ENCODE measurements around the gene SORCS2.

SORCS2 gene

DNA sequence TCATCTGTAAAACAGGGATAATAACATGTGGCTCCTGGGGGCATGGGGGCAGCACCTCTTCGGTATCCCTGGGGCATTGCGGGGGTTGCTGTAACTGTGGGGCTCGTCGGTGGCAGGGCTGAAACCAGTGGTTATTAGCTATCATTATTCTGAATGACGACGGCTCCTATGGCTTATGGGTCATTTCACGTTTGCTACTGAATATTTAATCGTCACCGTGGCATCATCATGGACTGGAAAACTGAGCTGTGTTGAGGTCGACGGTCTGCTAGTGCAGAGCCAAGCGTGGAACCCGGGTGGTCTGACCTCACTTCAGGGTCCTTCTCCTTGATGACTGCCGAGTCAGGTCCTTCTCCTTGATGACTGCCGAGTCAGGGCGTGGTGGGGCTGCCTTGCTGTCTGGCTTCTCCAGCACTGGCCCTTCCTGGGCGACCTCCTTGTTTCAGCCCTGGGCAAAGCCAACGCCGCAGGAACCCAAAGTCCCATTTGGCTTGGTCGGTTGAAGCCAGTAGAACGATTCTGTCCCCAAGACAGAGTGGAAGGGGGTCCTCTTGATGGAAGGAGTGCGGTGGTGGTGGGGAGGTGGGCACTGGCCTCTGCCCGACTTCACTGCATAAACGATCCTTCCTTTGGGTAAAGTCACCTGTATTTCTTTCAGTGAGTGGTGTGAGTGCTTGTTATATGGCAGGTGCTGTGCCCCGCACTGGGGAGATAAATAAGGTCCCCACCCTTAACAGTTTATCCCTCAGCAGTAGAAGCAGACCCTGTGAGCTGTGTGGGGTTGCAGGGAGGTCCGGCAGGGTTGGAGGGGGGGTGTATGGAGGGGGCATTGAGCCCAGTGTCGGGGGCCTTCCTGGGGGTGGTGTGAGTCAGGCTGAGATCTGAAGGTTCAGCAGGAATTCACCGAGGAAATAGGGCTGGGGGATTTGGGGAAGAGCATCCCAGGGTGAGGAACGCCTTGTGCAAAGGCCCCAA is 201.6 kb downstream of the SORCS2 start:
- DNase-seq (ENCODE audit: low spot score): no peak

DNA sequence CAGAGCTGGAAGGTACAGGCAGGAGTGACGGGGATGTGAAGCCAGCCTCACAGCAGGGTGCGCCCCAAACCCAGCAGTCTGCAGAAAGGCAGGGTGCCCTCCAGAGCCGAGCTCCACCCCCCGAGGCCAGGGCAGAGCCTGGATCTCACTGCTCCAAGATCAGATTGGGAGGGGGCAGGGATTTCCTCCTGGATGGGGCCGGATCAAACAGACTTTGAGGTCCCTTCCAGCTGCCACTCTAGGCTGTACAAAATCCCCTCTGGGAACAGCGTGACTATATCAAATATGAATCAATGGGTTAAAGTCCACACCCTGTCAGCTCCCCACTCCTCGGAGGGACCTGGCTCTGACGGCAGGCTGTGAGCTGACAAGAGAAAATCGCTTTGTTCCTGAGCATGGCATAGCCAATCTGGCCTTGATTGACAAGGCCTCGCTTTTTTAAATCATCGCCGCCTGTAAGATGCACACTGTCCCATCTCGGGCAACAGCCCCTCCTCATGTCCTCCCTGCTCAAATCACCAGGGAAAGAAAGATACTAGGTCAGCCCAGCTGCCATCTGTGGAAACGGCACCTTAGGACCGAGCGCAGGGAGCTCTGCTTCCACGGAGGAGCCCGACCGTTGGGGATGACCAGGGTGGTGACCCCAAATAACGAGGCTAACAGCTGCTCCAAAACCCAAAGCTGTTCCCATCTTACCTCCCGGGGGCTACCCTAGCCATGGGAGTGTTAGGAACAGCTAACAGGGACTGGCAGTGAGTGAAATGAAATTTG is 202.5 kb downstream of the SORCS2 start:
- DNase-seq (ENCODE audit: low spot score): no peak

DNA sequence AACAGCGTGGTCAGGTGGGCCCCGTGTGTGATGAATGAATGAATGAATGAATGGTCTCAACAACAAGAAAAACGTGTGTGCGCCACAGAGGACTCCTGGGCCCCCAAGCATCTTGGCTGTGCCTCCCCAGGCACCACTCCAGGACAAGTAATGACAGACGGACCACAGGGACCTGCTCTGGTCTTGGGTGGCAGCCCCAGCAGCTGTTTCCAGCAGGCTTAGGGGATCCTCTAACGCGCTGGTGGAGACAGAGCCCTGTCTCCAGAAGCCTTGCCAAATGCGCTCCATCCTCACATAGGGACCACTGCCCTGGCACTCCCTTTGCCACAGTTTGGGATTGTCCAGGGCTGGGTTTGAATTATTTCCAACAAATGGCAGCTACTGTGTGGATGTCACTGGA is 203.3 kb downstream of the SORCS2 start:
- no peak for DNase-seq (ENCODE audit: low spot score)

DNA sequence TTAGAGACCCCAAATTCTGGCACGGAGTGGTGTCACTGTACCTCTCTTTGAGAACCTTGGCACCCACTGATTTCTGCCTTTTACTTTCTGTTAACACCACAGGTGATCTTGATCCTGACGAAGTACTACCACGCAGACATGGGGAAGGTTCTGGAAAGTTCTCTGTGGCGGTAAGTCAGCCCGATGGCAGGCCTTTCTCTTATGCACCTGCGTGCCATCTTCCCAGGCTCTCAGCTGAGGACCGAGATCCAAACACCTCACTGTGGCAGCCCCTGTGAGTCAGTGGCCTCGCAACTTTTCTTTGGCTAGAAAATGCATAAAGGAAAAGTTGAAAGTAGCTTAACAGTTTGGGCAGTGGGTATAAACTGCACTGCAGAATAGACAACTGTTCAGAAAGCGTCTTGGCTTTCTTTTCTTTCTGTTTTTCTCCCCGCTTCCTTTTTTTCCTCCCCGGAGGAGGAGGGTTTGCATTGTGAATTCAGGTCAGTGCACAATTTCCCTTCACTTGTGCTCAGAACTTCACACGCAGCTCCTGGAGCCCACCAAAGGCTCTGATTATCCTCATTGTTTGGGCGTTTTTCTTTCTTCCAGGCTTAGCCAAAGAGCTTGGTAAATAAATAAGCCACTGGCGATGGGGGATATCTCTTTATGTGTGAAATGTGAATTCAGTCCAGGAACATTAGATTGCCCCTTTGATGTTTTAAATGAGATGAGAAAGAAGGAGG is 204.0 kb downstream of the SORCS2 start:
- no peak for DNase-seq (ENCODE audit: low spot score)

- DNase-seq (ENCODE audit: low spot score): no peak
Observed at GRCh38 chr4:7397206-7398103, 205.1 kb downstream of the SORCS2 start.

GRCh38 chr4:7398104-7398423 is 205.7 kb downstream of the SORCS2 start:
- no peak for DNase-seq (ENCODE audit: low spot score)

DNA sequence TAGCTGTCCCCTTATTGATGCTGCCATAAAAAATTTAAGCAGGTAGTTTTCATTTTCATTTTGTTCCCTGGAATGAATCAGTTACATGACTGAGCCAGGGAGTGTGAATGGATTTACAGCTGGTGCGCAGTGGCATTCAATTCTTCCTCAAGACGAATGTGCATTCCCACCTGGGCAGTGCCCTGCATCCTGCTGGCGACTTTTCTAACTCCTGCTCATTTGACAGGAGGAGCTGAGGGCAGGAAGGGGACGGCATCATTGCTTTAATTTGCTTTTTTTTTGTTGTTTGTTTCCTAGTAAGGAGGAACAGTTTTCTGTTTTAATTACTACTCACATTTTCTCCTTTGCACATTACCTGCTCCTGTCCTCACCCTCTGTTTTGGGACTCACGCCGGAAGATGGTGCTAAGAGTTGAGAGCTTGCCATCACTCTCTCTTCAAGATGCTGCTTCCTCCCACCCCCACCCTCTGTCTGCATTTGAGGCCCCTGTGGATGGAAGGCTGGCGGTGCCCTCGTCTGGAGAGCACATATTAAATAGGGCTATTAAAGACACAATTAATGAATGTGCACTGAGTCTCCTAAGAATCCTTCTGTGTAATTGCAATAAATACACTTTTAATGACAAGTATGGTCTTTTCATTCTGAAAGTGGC is 206.6 kb downstream of the SORCS2 start:
- DNase-seq (ENCODE audit: low spot score): no peak

DNA sequence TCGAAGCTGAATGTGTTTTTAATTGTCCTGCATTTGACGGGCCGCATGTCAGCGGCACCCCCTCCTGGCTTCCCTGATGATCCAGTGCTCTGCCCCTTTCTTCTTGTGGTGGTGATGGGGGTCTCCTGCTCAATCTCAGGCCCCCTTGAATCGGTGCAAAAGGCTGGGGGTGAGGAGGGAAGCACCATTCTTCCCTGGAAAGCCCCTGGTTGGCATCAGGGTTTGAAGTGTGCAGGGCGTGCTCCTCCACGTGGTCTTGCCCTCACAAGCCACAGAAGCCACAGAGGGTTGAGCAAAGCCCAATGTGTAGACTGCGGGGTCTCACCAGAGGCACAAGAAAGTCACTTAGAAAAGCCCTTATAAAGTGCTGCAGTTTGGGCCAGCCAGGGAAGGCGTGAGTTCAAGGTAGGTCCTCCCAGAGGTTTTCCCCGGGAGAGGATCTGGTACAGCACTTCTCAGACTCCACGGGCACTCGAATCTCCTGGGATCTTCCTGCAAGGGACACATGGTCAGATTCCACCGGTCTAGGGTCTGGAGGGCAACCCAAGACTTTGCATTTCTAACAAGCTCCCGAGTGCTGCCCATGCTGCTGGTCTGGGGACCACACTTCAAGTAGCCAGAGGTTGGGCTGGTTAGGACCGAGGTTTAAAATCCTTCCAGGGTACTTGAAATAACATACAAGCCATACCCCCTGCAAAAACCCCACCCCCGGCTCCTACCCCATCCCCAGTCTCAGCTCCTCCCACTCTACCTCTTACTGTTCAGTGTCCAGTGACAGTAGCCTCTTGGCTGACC is 207.3 kb downstream of the SORCS2 start:
- DNase-seq (ENCODE audit: low spot score): no peak

DNA sequence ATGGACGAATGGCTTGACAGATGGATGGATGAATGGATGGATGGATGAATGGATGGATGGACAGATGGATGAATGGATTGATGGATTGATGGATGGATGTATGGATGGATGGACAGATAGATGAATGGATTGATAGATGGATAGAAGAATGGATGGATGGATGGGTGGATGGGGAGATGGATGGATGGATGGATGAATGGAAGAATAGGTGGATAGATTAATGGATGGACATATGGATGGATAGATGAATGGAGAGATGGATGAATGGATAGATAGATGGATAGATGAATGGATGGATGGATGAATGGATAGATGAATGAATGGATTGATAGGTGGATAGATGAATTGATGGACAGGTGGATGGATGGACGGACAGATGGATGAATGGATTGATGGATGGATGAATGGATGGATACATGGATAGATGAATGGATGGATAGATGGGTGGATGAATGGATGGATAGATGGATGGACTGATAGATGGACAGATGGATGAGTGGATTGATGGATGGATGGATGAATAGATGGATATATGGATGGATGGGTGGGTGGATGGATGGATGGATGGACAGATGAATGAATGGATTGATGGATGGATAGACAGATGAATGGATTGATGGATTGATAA is 208.4 kb downstream of the SORCS2 start:
- DNase-seq (ENCODE audit: low spot score): no peak

DNA sequence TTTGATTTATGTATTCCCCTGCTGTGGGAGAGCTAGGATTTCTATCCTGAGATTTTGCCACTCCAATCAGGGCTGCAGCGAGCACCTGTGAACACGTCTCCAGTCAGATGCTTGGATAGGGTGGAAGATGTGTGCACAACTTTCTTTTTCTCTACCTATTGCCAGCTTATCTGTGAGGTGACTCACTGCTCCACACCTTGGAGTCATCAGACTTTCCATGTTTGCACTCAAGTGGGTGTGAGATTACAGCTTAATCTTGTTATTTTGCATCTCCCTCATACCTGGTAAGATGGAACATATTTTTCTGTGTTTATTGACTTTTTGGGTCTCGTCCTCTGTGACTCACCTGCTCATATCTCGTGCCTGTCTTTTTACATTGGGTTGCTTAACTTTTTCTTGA is 210.2 kb downstream of the SORCS2 start:
- DNase-seq (ENCODE audit: low spot score): no peak

DNA sequence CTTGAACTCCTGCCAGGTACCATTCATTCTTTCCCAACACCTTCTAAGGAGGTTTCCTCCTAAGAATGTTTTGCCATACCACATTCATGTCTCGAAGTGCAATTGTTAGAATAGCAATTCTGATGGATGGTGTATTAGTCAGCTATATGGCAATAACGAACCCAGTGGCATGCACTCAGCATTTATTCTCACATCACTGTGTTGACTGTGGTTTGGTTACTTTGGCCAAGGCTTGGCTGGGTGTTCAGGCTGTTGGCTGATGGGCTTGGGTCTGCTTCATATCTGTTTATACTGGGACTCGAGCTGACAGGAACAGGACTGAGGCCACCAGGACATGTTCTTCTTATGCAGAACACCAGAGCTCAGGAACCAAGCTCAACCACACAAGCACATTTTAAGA is 210.7 kb downstream of the SORCS2 start:
- DNase-seq (ENCODE audit: low spot score): no peak

DNA sequence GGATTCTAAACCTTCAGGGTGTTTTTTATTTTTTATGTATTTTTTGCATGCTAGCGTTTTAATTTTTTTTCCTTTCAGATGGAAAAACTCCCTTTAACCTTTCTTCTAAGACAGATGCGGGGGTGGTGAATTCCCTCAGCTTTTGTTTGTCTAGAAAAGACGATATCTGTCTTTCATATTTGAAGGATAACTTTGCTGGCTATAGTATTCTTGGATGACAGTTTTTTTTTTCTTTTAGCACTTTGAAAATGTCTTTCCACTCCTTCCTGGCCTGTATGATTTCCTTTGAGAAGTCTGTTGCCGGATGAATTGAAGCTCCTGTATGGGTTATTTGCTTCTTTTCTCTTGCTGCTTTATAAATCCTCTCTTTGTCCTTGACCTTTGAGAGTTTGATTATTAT is 215.8 kb downstream of the SORCS2 start:
- DNase-seq (ENCODE audit: low spot score): no peak

- no peak for DNase-seq (ENCODE audit: low spot score)
Observed at GRCh38 chr4:7410446-7410845, 218.1 kb downstream of the SORCS2 start.

- no peak for DNase-seq (ENCODE audit: low spot score)
Observed at GRCh38 chr4:7411491-7411890, 219.2 kb downstream of the SORCS2 start.

DNA sequence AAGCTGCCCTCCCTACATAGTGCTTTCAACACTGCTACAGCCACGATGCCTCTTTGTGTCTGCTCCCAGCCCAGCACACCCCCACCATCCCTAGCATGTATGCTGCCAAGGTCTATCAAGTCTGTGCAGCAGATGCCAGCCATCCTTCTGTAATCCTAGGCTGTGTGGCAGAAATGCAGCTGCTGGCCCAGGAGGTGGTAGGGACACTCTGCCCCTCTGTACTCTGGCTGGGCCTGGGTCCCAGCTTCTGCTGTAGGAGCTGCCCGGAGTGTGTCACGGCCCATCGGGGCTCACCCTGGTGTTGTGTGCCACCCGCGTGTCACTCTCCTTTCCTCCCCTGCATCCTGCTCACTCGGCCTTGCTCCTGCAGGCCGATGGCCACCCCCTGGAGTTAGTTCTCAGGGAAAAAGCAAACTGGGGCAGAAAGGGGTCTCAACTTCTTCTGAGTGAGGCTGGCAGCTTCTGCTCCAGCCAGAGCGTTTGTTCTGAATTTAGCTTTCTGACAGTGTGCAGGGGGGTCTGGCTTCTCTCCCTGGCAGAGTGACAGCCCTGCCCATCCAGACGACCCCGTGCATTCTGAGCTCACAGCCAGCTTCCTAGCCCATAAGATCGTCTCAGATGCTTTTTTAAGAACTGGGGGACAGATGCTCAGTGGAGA is 219.7 kb downstream of the SORCS2 start:
- DNase-seq (ENCODE audit: low spot score): no peak

GRCh38 chr4:7412554-7412912 is 220.2 kb downstream of the SORCS2 start:
- DNase-seq (ENCODE audit: low spot score): no peak

- DNase-seq (ENCODE audit: low spot score): no peak
Observed at GRCh38 chr4:7414046-7414445, 221.7 kb downstream of the SORCS2 start.

GRCh38 chr4:7414736-7415510 is 222.6 kb downstream of the SORCS2 start:
- DNase-seq (ENCODE audit: low spot score): no peak

All from CD4-positive, alpha-beta T cell treated with Interleukin-2 at 100 ng/mL for 4 hours (primary cell).